GM12878 (cell line): ENCODE results near the gene GSG1L. TPM values are rescaled to one million over a fixed set of nuclear protein-coding genes. Genes with fewer than 3 reads are reported as not detected.

ENCODE experiments used
- ATAC-seq: fragments of 200-7000 bp; cut with Tn5 transposase; 3 replicates; pipeline ENCODE4 v1.9.1; 2020; ENCODE audit warnings: mild to moderate bottlenecking, moderate library complexity
- BruUV-seq: library from RNA; stranded (reverse); fragments of 400-500 nt; replicated peaks from 2 replicates; lab custom pipeline; 2021; lab: Mats Ljungman, UMichigan
- CTCF ChIA-PET: fragments of 300-600 bp; sonication (Branson Sonifier 250); formaldehyde crosslinking; extraction: SDS; loops from one replicate; lab custom pipeline; 2021; ENCODE audit warnings: inconsistent platforms; lab: Yijun Ruan, JAX
- POLR2A ChIA-PET: fragments of 350-600 bp; formaldehyde crosslinking; extraction: SDS; loops from one replicate; lab custom pipeline; 2021; ENCODE audit warnings: inconsistent platforms; lab: Charles Lee
- RAD21 ChIA-PET: fragments of 300-600 bp; sonication (Branson Sonifier 250); formaldehyde crosslinking; loops from one replicate; lab custom pipeline; 2023; ENCODE audit warnings: antibody characterized with exemption; ENCODE audit not compliant: unreplicated experiment; lab: Charles Lee
- SMC1A ChIA-PET: fragments of 300-600 bp; sonication (Branson Sonifier 250); formaldehyde crosslinking; loops from one replicate; lab custom pipeline; 2023; ENCODE audit not compliant: unreplicated experiment, uncharacterized antibody; lab: Charles Lee
- DNase-seq: peaks from one replicate; pipeline ENCODE4 v3.0.0-alpha.2; 2011; ENCODE audit warnings: low read depth, low spot score
- FAIRE-seq: peaks from 3 replicates; lab custom pipeline; 2011; peaks lifted over from hg19 to GRCh38; lab: Jason Lieb, UNC
- H2AFZ ChIP-seq: 2 replicates; pipeline ENCODE4 v1.6.0; 2011; ENCODE audit warnings: low read depth, low read length, control low read depth; ENCODE audit not compliant: control insufficient read depth
- H3K27ac ChIP-seq: 2 replicates; pipeline ENCODE4 v1.5.1; 2011; ENCODE audit warnings: control low read depth; ENCODE audit not compliant: control insufficient read depth, insufficient read depth
- H3K27me3 ChIP-seq, 2 experiments: replicated peaks in 1 of 2; 2 replicates each; pipeline versions ENCODE4 v1.6.0 to v1.6.1; 2011; ENCODE audit warnings: low read length in 1 of 2; ENCODE audit not compliant: control insufficient read depth in 2 of 2, insufficient read depth in 2 of 2
- H3K36me3 ChIP-seq, 2 experiments: 2 replicates each; pipeline ENCODE4 v1.5.1; 2011; ENCODE audit warnings: low read length in 1 of 2; ENCODE audit not compliant: control insufficient read depth in 2 of 2, insufficient read depth in 2 of 2
- H3K4me1 ChIP-seq: 2 replicates; pipeline ENCODE4 v1.6.1; 2011; ENCODE audit warnings: mild to moderate bottlenecking, low read length, moderate library complexity, mixed read lengths; ENCODE audit not compliant: control insufficient read depth, insufficient read depth
- H3K4me2 ChIP-seq: 2 replicates; pipeline ENCODE4 v1.6.0; 2011; ENCODE audit warnings: control low read depth; ENCODE audit not compliant: control insufficient read depth, insufficient read depth
- H3K4me3 ChIP-seq: fragments of 200-600 bp; sonication (generic); 2 replicates; pipeline ENCODE4 v1.5.1; 2016
- H3K79me2 ChIP-seq: 2 replicates; pipeline ENCODE4 v1.6.0; 2011; ENCODE audit warnings: low read length; ENCODE audit not compliant: control insufficient read depth, insufficient read depth
- H3K9ac ChIP-seq: 2 replicates; pipeline ENCODE4 v1.8.0; 2011; ENCODE audit warnings: low read length, control low read depth, mixed read lengths; ENCODE audit not compliant: control insufficient read depth, insufficient read depth
- H3K9me3 ChIP-seq: replicated peaks from 3 replicates; pipeline ENCODE4 v1.5.1; 2011; ENCODE audit warnings: mild to moderate bottlenecking, low read length; ENCODE audit not compliant: control insufficient read depth, insufficient read depth
- H4K20me1 ChIP-seq: 2 replicates; pipeline ENCODE4 v1.6.0; 2011; ENCODE audit not compliant: control insufficient read depth, insufficient read depth
- BHLHE40 ChIP-seq, 2 experiments: fragments of 450-650 bp in 1 of 2; IDR thresholded peaks; 2 replicates each; pipeline ENCODE4 v1.6.1; 2011 to 2017; ENCODE audit warnings: low read depth in 2 of 2, borderline replicate concordance in 1 of 2, improper control_type of control experiment in 1 of 2, low read length in 1 of 2, mild to moderate bottlenecking in 1 of 2
- CHD2 ChIP-seq: IDR thresholded peaks from 2 replicates; pipeline ENCODE4 v1.6.1; 2011; ENCODE audit warnings: low read depth, low read length, improper control_type of control experiment, borderline replicate concordance
- HSF1 ChIP-seq: fragments of 150-350 bp; IDR thresholded peaks from 2 replicates; pipeline ENCODE4 v1.6.1; 2014; ENCODE audit warnings: mild to moderate bottlenecking, low read depth, low read length
- IKZF1 ChIP-seq: fragments of 450-650 bp; conservative IDR thresholded peaks from 2 replicates; pipeline ENCODE4 v1.6.1; 2017; ENCODE audit warnings: antibody characterized with exemption, mild to moderate bottlenecking
- KAT2A ChIP-seq: conservative IDR thresholded peaks from 2 replicates; pipeline ENCODE4 v1.6.1; 2011; ENCODE audit warnings: low read depth, low read length; ENCODE audit not compliant: control insufficient read depth
- MLLT1 ChIP-seq: fragments of 450-650 bp; IDR thresholded peaks from 2 replicates; pipeline ENCODE4 v1.6.1; 2016; ENCODE audit warnings: mild to moderate bottlenecking
- MXI1 ChIP-seq: fragments of 150-350 bp; IDR thresholded peaks from 2 replicates; pipeline ENCODE4 v1.6.1; 2011; ENCODE audit warnings: low read depth, mild to moderate bottlenecking, inconsistent platforms, low read length, improper control_type of control experiment
- NFYB ChIP-seq: IDR thresholded peaks from 2 replicates; pipeline ENCODE4 v1.6.1; 2011; ENCODE audit warnings: low read depth, mild to moderate bottlenecking, low read length, improper control_type of control experiment, moderate library complexity; ENCODE audit not compliant: insufficient read depth
- NR2C2 ChIP-seq: IDR thresholded peaks from 2 replicates; pipeline ENCODE4 v1.6.1; 2011; ENCODE audit warnings: borderline replicate concordance, low read depth; ENCODE audit not compliant: control insufficient read depth, insufficient read length
- RELA ChIP-seq: fragments of 450-650 bp; IDR thresholded peaks from 2 replicates; pipeline ENCODE4 v1.8.0; 2014; ENCODE audit warnings: borderline replicate concordance; ENCODE audit not compliant: partially characterized antibody
- RELB ChIP-seq: fragments of 450-650 bp; IDR thresholded peaks from 2 replicates; pipeline ENCODE4 v1.6.1; 2017; ENCODE audit warnings: low read depth, mild to moderate bottlenecking, moderate library complexity
- SIX5 ChIP-seq: IDR thresholded peaks from 2 replicates; pipeline ENCODE4 v1.6.1; 2011; ENCODE audit warnings: mild to moderate bottlenecking, low read depth, low read length, moderate library complexity; ENCODE audit not compliant: severe bottlenecking
- WRNIP1 ChIP-seq: IDR thresholded peaks from 2 replicates; pipeline ENCODE4 v1.6.1; 2011; ENCODE audit warnings: low read depth, low read length, improper control_type of control experiment, borderline replicate concordance
- ZBTB11 ChIP-seq: fragments of 450-650 bp; formaldehyde crosslinking; IDR thresholded peaks from 2 replicates; pipeline ENCODE4 v1.5.0; 2022; ENCODE audit warnings: mild to moderate bottlenecking, missing genetic modification characterization
- ZNF274 ChIP-seq: IDR thresholded peaks from one replicate; pipeline ENCODE4 v1.8.0; 2011; ENCODE audit not compliant: insufficient read length, insufficient read depth
- WGBS: methylation state at CpG from one replicate; pipeline ENCODE4 v1.1.6; 2016; ENCODE audit warnings: low lambda C conversion rate; ENCODE audit not compliant: insufficient replicate concordance, insufficient coverage; ENCODE audit errors: missing lambda C conversion rate; 5-methylcytosine and 5-hydroxymethylcytosine counted together
- in situ Hi-C: fragments of 300-500 bp; cut with MboI; formaldehyde crosslinking; loops from 9 replicates; pipeline ENCODE4 v1.14.3; 2018; ENCODE audit warnings: mixed read lengths
- intact Hi-C: fragments of 100-400 bp; cut with micrococcal nuclease; formaldehyde crosslinking; loops from one replicate; pipeline ENCODE4 v1.14.2; 2022; ENCODE audit not compliant: unreplicated experiment
- polyA plus RNA-seq, 11 experiments: library from polyadenylated mRNA; depleted of rRNA in 4 of 11; unstranded in 6 of 11; stranded (reverse) in 5 of 11; fragments of >200 nt; fragmentation: Nextera tagmentation in 4 of 11; fragmentation: Illumina TruSeq in 1 of 11; extraction: Ambion mirVana in 4 of 11; extraction: Trizol in 1 of 11; gene quantifications; 1 replicate in 1 of 11; 2 replicates in 10 of 11; pipeline versions ENCODE4 v1.2.1 to v1.2.3, GENCODE V29; 2011 to 2016; ENCODE audit warnings: inconsistent platforms in 2 of 11, missing spikeins in 2 of 11, low read depth in 1 of 11
- total RNA-seq, 4 experiments: library from RNA; depleted of rRNA in 3 of 4; stranded (reverse); fragments of >200 nt in 3 of 4; fragmentation: Illumina TruSeq in 1 of 4; extraction: Trizol in 1 of 4; gene quantifications; 2 replicates each; pipeline versions ENCODE4 v1.2.1 to v1.2.3, GENCODE V29; 2013 to 2021

GSG1L gene
- total and polyA plus RNA-seq, 10 of the 15 experiments (the other 5 are each of a cell fraction or from before 2014, with no cell fraction given) = not detected

- no peak for TF ChIP-seq MXI1
Measured at GRCh38 chr16:28039493-28039892, 24.0 kb downstream of the GSG1L start (continued).

GRCh38 chr16:28038409-28038808, 25.1 kb downstream of the GSG1L start:
- Histone ChIP-seq H3K4me1 (no peaks in the 10 kb centered on the region), H3K27me3 (no peaks in the 10 kb centered on the region), H3K27ac (no peak overlapping the region), H2AFZ (no peak overlapping the region), H3K4me2 (no peak overlapping the region), H3K9ac (no peak overlapping the region), H3K36me3 (no peaks in the 10 kb centered on the region), H3K79me2 (no peaks in the 10 kb centered on the region), H4K20me1 (no peaks in the 10 kb centered on the region), H3K4me3 (no peak overlapping the region), H3K9me3 (no peaks in the 10 kb centered on the region)
- CTCF ChIA-PET = no interaction called here
- 54% methylated on average over 12 of the region's 12 CpGs for WGBS
- intact Hi-C loops (no loop called here), in situ Hi-C loops (no loop called here)
- ATAC-seq (no peak), DNase-seq (no peak), FAIRE-seq (no peak)
- POLR2A ChIA-PET = no interaction called here
- BruUV-seq = no TSS peak
- RAD21 ChIA-PET = no interaction called here
- no peak for TF ChIP-seq ZBTB11 (CRISPR knock-in tag)
- TF ChIP-seq WRNIP1 = no peak
- TF ChIP-seq HSF1 = no peak
- no peak for TF ChIP-seq SIX5
- no peak for TF ChIP-seq NFYB
- TF ChIP-seq MLLT1 = no peak
- no peak for TF ChIP-seq KAT2A
- TF ChIP-seq NR2C2 = no peak
- no peak for TF ChIP-seq CHD2
- TF ChIP-seq ZNF274 = no peak
- no peak for TF ChIP-seq IKZF1
- TF ChIP-seq RELA = no peak
- no peak for TF ChIP-seq BHLHE40 (IDR thresholded peaks at IDR 0.05; ENCODE audit: borderline replicate concordance in 1 of 2, low read depth in 2 of 2, low read length in 1 of 2)
- TF ChIP-seq RELB = no peak
- SMC1A ChIA-PET = no interaction called here
